Measurements from ENCODE around the gene GMPPB.

GMPPB gene

GRCh38 chr3:49681232-49681522 is 42.6 kb downstream of the GMPPB start:
- no peak for DNase-seq (ENCODE audit: low spot score in 2 of 2)
- Mint-ChIP-seq H3K36me3 (peaks cover 41% of the 10 kb centered on the region), H3K27ac (no peak overlapping the region), H3K9me3 (no peaks in the 10 kb centered on the region), H3K4me3 (no peak overlapping the region), H3K4me1 (peaks cover 27% of the 10 kb centered on the region)
- ATAC-seq, result no peak

GRCh38 chr3:49680493-49681231 is 43.1 kb downstream of the GMPPB start:
- no peak overlapping the region for H3K4me3 Mint-ChIP-seq
- H3K4me1 Mint-ChIP-seq, result peaks cover 32% of the 10 kb centered on the region
- H3K36me3 Mint-ChIP-seq, result peaks cover 46% of the 10 kb centered on the region
- H3K27ac Mint-ChIP-seq, result no peak overlapping the region
- ATAC-seq (no peak), DNase-seq (ENCODE audit: low spot score in 2 of 2) (no peak)
- H3K9me3 Mint-ChIP-seq, result no peaks in the 10 kb centered on the region

GRCh38 chr3:49675912-49676311 is 47.8 kb downstream of the GMPPB start:
- ATAC-seq, result no peak
- no peak overlapping the region for H3K27ac Mint-ChIP-seq

GRCh38 chr3:49674497-49674983 is 49.2 kb downstream of the GMPPB start:
- H3K27ac Mint-ChIP-seq, result peak overlapping the region; percentile 98
- peaks cover 35% of the 10 kb centered on the region for H3K4me1 Mint-ChIP-seq

More at GRCh38 chr3:49675912-49676311, 47.8 kb downstream of the GMPPB start:
- no peak for DNase-seq (ENCODE audit: low spot score in 2 of 2)
- Mint-ChIP-seq H3K4me1 (peaks cover 46% of the 10 kb centered on the region), H3K4me3 (no peak overlapping the region), H3K36me3 (peaks cover 41% of the 10 kb centered on the region), H3K9me3 (no peaks in the 10 kb centered on the region)

GRCh38 chr3:49673715-49674496 is 49.8 kb downstream of the GMPPB start, which contains the start of gene APEH:
TSS of gene APEH (plus strand) at chr3:49674351. CDS start at chr3:49674402, 51 bp downstream.
- Mint-ChIP-seq H3K4me1 (peaks cover 35% of the 10 kb centered on the region), H3K27ac (peak within 1 kb of the TSS; percentile 98), H3K36me3 (peaks cover 30% of the 10 kb centered on the region), H3K9me3 (no peaks in the 10 kb centered on the region), H3K4me3 (peak within 1 kb of the TSS; percentile 86)
- DNase-seq (ENCODE audit: low spot score in 2 of 2), result peak; percentile 98 to 99
- peak; percentile 91 for ATAC-seq

More at GRCh38 chr3:49674497-49674983, 49.2 kb downstream of the GMPPB start:
- no peaks in the 10 kb centered on the region for H3K9me3 Mint-ChIP-seq
- H3K36me3 Mint-ChIP-seq, result peaks cover 30% of the 10 kb centered on the region
- ATAC-seq (peak; percentile 34), DNase-seq (ENCODE audit: low spot score in 2 of 2) (no peak)
- H3K4me3 Mint-ChIP-seq, result peak overlapping the region; percentile 86

- Mint-ChIP-seq H3K4me3 (peak overlapping the region; percentile 86), H3K36me3 (peaks cover 24% of the 10 kb centered on the region), H3K4me1 (peaks cover 33% of the 10 kb centered on the region), H3K27ac (peak overlapping the region; percentile 98), H3K9me3 (no peaks in the 10 kb centered on the region)
- no peak for ATAC-seq
- peak in 1 of 2 donors; percentile 11 for DNase-seq (ENCODE audit: low spot score in 2 of 2)
Measured at GRCh38 chr3:49673121-49673714, 50.5 kb downstream of the GMPPB start.

- peak overlapping the region; percentile 41 for H3K27ac Mint-ChIP-seq
- no peak overlapping the region for H3K4me3 Mint-ChIP-seq
- DNase-seq (ENCODE audit: low spot score in 2 of 2) (peak; percentile 62 to 84), ATAC-seq (no peak)
- peaks cover 25% of the 10 kb centered on the region for H3K4me1 Mint-ChIP-seq
- H3K9me3 Mint-ChIP-seq, result no peaks in the 10 kb centered on the region
- peaks cover 20% of the 10 kb centered on the region for H3K36me3 Mint-ChIP-seq
Measured at GRCh38 chr3:49671291-49672288, 52.2 kb downstream of the GMPPB start.

- no peak overlapping the region for H3K27ac Mint-ChIP-seq
Measured at GRCh38 chr3:49670940-49671290, 52.8 kb downstream of the GMPPB start.

More at GRCh38 chr3:49670940-49671290, 52.8 kb downstream of the GMPPB start:
- no peak overlapping the region for H3K4me3 Mint-ChIP-seq
- peaks cover 14% of the 10 kb centered on the region for H3K36me3 Mint-ChIP-seq
- DNase-seq (ENCODE audit: low spot score in 2 of 2) (no peak), ATAC-seq (no peak)
- no peaks in the 10 kb centered on the region for H3K9me3 Mint-ChIP-seq
- H3K4me1 Mint-ChIP-seq, result peaks cover 21% of the 10 kb centered on the region

Data from stimulated activated effector memory CD8-positive, alpha-beta T cell treated with anti-CD3 and anti-CD28 coated beads, Interleukin-12 subunit alpha, Interleukin-12 subunit beta, amount 100 ng/mL, for 72 hours (primary cell).